Measurements from ENCODE around the gene USP26.
"Not testable (repeated sequence)": the region's sequence is repeated elsewhere in the genome, so short reads cannot be mapped to it uniquely, and the experiment has no call there.

DNA sequence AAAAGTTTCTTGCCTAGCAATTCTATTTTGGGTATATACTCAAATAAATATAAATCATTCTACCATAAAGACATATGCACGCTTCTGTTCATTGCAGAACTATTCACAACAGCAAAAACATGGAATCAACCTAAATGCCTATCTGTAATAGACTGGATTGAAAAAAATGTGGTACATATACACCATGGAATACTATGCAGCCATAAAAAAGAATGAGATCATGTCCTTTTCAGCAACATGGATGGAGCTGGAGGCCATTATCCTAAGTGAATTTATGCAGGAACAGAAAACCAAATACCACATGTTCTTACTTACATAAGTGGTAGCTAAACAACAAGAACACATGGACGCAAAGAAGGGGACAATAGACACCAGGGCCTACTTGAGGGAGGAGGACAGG is 116.9 kb downstream of the USP26 start:
- TF ChIP-seq CTCF (conservative IDR thresholded peaks at IDR 0.05; ENCODE audit: low read length); EZH2phosphoT487 (IDR thresholded peaks at IDR 0.05; ENCODE audit: borderline replicate concordance): not testable (repeated sequence)

All from Loucy (cell line).